Hepatocyte (in vitro differentiated cells): ENCODE results near the gene PLXNC1. TPM values are rescaled to one million over a fixed set of nuclear protein-coding genes. Genes with fewer than 3 reads are reported as not detected.

Experiments
- DNase-seq: peaks from one replicate; pipeline ENCODE4 v3.0.0-alpha.2; 2016; ENCODE audit warnings: low spot score
- H2AFZ ChIP-seq: fragments of 200-600 bp; sonication (generic); 2 replicates; pipeline ENCODE4 v1.6.0; 2016; ENCODE audit warnings: antibody characterized with exemption, mild to moderate bottlenecking
- H3K27ac ChIP-seq: fragments of 200-600 bp; sonication (generic); 2 replicates; pipeline ENCODE4 v1.5.1; 2016; ENCODE audit warnings: mild to moderate bottlenecking
- H3K27me3 ChIP-seq: fragments of 200-600 bp; sonication (generic); 2 replicates; pipeline ENCODE4 v1.6.1; 2016
- H3K36me3 ChIP-seq: fragments of 200-600 bp; sonication (generic); replicated peaks from 2 replicates; pipeline ENCODE4 v1.5.1; 2016; ENCODE audit warnings: low read depth; ENCODE audit not compliant: insufficient read depth
- H3K4me1 ChIP-seq: fragments of 200-600 bp; sonication (generic); 2 replicates; pipeline ENCODE4 v1.5.1; 2016; ENCODE audit warnings: mild to moderate bottlenecking, moderate library complexity; ENCODE audit not compliant: insufficient read depth
- H3K4me2 ChIP-seq: fragments of 200-600 bp; sonication (generic); 2 replicates; pipeline ENCODE4 v1.6.0; 2016
- H3K4me3 ChIP-seq: fragments of 200-600 bp; sonication (generic); 2 replicates; pipeline ENCODE4 v1.5.1; 2016; ENCODE audit warnings: mild to moderate bottlenecking
- H3K79me2 ChIP-seq: fragments of 200-600 bp; sonication (generic); 2 replicates; pipeline ENCODE4 v1.6.0; 2017; ENCODE audit warnings: mild to moderate bottlenecking
- H3K9me2 ChIP-seq: fragments of 200-600 bp; sonication (generic); replicated peaks from 2 replicates; pipeline ENCODE4 v1.6.0; 2017; ENCODE audit warnings: mild to moderate bottlenecking; ENCODE audit not compliant: insufficient read depth
- H3K9me3 ChIP-seq: fragments of 200-600 bp; sonication (generic); 2 replicates; pipeline ENCODE4 v1.5.1; 2016; ENCODE audit warnings: low read depth, mild to moderate bottlenecking
- H4K20me1 ChIP-seq: fragments of 200-600 bp; sonication (generic); 2 replicates; pipeline ENCODE4 v1.6.0; 2016; ENCODE audit warnings: mild to moderate bottlenecking; ENCODE audit not compliant: insufficient read depth, poor library complexity, severe bottlenecking
- EZH2 ChIP-seq: fragments of 200-600 bp; sonication (generic); IDR thresholded peaks from 2 replicates; pipeline ENCODE4 v1.6.1; 2016; ENCODE audit warnings: antibody characterized with exemption, mild to moderate bottlenecking, borderline replicate concordance
- EZH2phosphoT487 ChIP-seq: fragments of 200-600 bp; sonication (generic); IDR thresholded peaks from one replicate; pipeline ENCODE4 v1.6.1; 2018; ENCODE audit warnings: antibody characterized with exemption, mild to moderate bottlenecking, low read depth, moderate library complexity; ENCODE audit not compliant: unreplicated experiment, severe bottlenecking
- WGBS: methylation state at CpG from one replicate; pipeline ENCODE4 v1.1.6; 2016; ENCODE audit warnings: low lambda C conversion rate; ENCODE audit errors: missing lambda C conversion rate; 5-methylcytosine and 5-hydroxymethylcytosine counted together
- polyA plus RNA-seq: library from polyadenylated mRNA; unstranded; fragments of >200 nt; fragmentation: Nextera tagmentation; extraction: Ambion mirVana; gene quantifications from 2 replicates; pipeline ENCODE4 v1.2.1, GENCODE V29; 2016
- total RNA-seq: library from RNA; depleted of rRNA; stranded (reverse); fragments of >200 nt; gene quantifications from 2 replicates; pipeline ENCODE4 v1.2.3, GENCODE V29; 2014
- TF ChIP-seq, protein P1 (sequence below): fragments of 200-600 bp; sonication (generic); IDR thresholded peaks from 2 replicates; pipeline ENCODE4 v1.5.1; 2016; ENCODE audit warnings: antibody characterized with exemption, mild to moderate bottlenecking; ENCODE audit not compliant: poor library complexity

Gene PLXNC1
- total and polyA plus RNA-seq, 2 experiments from 2014 or later: 6.7 to 23.2 TPM

DNA sequence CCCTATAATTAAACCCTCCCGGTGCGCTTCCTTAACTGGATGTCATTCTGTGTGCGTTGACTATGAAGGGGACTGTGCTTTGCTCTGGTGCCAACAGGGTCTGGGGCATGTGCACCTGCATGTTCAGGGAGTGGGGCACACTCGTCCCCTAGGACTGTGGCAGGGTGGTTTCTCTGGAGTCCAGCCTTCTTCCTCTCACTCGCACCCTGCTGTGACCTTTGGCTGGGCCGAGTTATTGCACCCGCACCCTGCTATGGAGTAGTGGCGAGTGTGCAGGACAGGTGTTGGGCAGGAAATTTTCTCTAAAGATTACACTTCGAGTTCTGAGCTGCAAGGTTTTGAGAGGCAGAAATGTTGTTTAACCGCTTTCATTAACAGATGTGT lies 138.9 kb downstream of the PLXNC1 start:
- H3K9me2 ChIP-seq: no peaks in the 10 kb centered on the region

DNA sequence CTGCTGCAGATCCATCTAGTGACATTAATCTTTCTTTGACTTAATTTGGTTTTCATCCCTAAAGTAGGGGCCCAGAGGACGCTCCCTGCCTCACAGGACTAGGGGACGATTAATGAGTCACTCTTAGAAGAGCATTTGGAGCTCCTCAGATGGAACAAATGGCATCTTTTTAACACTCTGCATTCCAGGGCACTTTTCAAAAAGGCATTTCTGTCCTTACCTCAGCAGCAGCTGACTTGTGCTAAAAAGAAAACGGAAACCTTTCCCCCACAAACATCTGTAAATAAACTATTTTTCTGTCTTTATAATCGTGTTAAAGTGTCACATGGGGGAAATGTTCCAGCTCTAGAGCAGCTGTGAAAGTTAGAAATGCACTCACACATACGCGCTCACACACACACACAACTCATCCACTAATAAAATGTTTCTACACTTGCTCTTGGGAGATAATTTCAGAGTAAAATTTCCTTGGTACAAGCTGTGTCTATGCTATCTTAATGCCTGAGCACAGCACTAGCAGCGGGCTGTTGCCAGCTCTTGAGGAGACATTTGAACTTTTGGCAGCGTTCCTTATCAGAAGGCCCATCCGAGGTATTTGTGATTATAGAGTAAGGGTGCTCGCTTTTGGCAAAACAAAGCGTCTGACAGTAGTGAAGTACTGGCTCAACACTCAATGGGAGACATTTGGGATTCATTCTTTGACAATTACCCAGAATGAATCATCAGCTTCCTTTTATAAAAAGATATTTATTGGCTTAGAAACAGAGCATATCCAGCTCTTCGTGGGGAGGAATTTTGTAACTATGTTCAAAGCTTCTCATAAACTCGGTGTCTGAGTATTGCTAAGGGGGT lies 141.3 kb downstream of the PLXNC1 start:
- H4K20me1 ChIP-seq: no peaks in the 10 kb centered on the region
- WGBS: 47% methylated on average over 13 of the region's 13 CpGs
- no peaks in the 10 kb centered on the region for H3K79me2 ChIP-seq
- H3K36me3 ChIP-seq: no peaks in the 10 kb centered on the region
- H3K9me2 ChIP-seq: no peaks in the 10 kb centered on the region
- H2AFZ ChIP-seq: no peak overlapping the region
- H3K4me2 ChIP-seq: no peak overlapping the region
- no peak overlapping the region for H3K4me3 ChIP-seq
- TF ChIP-seq, protein P1, sequence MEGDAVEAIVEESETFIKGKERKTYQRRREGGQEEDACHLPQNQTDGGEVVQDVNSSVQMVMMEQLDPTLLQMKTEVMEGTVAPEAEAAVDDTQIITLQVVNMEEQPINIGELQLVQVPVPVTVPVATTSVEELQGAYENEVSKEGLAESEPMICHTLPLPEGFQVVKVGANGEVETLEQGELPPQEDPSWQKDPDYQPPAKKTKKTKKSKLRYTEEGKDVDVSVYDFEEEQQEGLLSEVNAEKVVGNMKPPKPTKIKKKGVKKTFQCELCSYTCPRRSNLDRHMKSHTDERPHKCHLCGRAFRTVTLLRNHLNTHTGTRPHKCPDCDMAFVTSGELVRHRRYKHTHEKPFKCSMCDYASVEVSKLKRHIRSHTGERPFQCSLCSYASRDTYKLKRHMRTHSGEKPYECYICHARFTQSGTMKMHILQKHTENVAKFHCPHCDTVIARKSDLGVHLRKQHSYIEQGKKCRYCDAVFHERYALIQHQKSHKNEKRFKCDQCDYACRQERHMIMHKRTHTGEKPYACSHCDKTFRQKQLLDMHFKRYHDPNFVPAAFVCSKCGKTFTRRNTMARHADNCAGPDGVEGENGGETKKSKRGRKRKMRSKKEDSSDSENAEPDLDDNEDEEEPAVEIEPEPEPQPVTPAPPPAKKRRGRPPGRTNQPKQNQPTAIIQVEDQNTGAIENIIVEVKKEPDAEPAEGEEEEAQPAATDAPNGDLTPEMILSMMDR: no peak
- TF ChIP-seq EZH2phosphoT487: no peak
- TF ChIP-seq EZH2: no peak
- H3K9me3 ChIP-seq: no peaks in the 10 kb centered on the region
- peaks cover 18% of the 10 kb centered on the region for H3K4me1 ChIP-seq
- peaks cover 8% of the 10 kb centered on the region for H3K27me3 ChIP-seq
- H3K27ac ChIP-seq: no peak overlapping the region
- DNase-seq: no peak

More for the DNA sequence above, 138.9 kb downstream of the PLXNC1 start:
- Histone ChIP-seq H3K4me3 (no peak overlapping the region), H3K4me1 (peaks cover 18% of the 10 kb centered on the region), H3K27me3 (peaks cover 23% of the 10 kb centered on the region), H3K4me2 (no peak overlapping the region), H4K20me1 (no peaks in the 10 kb centered on the region), H3K36me3 (no peaks in the 10 kb centered on the region), H3K79me2 (no peaks in the 10 kb centered on the region), H2AFZ (no peak overlapping the region), H3K9me3 (no peaks in the 10 kb centered on the region), H3K27ac (no peak overlapping the region)
- DNase-seq: no peak
- 69% methylated on average over 10 of the region's 10 CpGs for WGBS
- TF ChIP-seq EZH2: no peak
- TF ChIP-seq, protein P1: no peak
- no peak for TF ChIP-seq EZH2phosphoT487

DNA sequence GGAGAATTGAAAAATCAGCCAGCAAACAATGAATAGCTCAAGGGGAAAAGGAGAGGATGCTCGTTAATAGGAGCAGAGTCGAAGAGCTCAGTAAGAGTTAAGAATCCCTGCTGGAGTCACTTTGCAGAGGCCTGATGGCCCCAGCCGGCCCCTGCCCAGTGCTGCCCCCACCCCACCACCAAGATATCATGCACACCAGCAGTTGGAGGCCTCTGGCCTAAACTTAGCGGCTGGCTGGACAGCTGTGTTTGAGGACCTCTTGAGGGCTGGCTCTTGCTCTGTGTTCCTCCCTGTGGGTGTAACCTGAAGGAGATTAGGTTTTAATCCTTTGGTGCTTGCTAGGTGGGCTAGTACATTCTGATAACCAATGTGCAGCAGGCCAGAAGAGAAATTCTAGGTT lies 142.0 kb downstream of the PLXNC1 start:
- H3K4me2 ChIP-seq: no peak overlapping the region
- peaks cover 8% of the 10 kb centered on the region for H3K27me3 ChIP-seq
- H3K4me3 ChIP-seq: no peak overlapping the region
- TF ChIP-seq EZH2 (no peak), EZH2phosphoT487 (no peak)
- TF ChIP-seq, protein P1: no peak
- DNase-seq: no peak
- no peaks in the 10 kb centered on the region for H3K9me2 ChIP-seq
- H3K27ac ChIP-seq: no peak overlapping the region
- no peaks in the 10 kb centered on the region for H3K79me2 ChIP-seq
- no peaks in the 10 kb centered on the region for H3K36me3 ChIP-seq
- H4K20me1 ChIP-seq: no peaks in the 10 kb centered on the region
- no peak overlapping the region for H2AFZ ChIP-seq
- H3K9me3 ChIP-seq: no peaks in the 10 kb centered on the region
- peaks cover 18% of the 10 kb centered on the region for H3K4me1 ChIP-seq
- WGBS: 47% methylated on average over 4 of the region's 4 CpGs
